NCI-H128 (cell line): ENCODE data around the gene KMT5C.

Experiments used
- DNase-seq: peaks from one replicate; lab custom pipeline; 2025; ENCODE audit not compliant: unreplicated experiment; lab: John Stamatoyannopoulos, UW

The KMT5C gene

DNA sequence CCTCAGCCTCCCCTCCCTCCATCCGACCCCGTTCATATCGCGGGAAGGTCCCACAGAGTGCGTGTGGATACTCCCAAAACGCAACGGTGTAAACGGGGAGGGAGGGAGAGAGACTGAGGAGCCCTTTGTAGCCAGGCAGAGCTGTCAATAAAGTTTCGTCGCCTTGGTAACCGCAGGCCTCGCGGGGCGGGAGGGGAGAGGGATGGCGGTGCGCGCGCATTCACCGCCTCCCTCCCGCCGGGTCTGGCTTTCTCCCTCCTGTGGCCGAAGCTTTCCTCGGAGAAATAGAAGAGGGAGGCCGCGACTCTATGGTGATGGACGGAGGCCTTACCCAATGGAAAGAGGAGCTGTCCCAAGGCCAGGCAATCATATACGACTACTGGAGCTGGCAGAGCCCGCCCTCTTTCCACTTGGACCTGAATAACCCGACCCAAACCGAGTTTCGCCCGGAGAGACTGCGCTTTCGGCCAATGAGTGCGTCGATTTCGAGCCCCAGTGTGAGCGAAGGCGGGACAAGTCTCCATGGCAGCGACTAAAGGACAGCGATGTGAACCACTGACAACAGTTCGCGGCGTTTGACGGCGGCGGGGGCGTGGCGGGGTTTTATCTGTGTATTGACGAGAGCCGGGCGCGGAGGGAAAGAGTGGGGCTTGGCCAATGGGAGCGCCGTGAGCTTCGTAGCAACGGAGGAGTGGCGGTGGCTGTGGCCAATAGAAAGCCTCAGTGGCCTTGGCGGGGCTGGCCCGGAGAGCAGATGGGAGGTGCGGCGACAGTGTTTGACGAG, at the start of gene KMT5C:
KMT5C (plus strand) TSS at position 772 of the 784 bp plus-strand sequence. CDS start 2,061 bp downstream, outside the sequence.
- peak; percentile 100 for DNase-seq

DNA sequence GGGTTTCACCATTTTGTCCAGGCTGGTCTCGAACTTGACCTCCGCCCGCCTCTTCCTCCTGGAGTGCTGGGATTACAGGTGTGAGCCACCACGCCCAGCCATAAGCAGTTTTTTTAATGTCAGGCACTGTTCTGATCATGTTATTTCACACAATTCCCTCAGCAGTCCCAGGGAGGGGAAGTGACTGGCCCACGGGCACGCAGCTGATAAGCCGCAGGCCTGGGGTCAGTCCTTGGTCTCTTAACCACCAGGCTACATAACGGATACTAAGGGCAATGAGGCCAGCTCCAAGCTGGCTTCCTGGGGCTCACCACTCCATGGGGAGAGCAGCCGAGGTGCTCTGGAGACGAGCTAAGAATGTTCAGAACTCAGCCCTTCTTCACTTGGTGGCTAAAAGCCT, 42.4 kb upstream of the KMT5C start:
- DNase-seq: no peak

DNA sequence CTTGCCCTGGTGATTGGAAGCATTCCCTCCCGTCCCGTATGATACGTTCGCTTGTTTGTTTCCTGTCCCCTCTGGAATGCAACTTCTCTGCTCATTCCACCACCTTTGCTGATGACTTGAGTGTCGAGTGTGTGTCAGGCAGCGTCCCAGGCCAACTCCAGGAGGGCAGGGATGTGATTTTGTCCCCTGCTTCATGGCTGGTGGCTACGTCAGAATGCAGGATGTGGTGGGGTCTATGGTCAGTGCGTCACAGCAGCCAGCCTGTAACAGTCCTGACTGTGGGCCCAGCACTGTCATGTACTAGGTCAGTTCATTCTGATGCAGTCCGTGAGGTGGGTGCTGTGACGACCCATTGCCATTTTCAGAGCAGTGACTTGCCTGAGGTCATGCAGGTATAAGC, 39.7 kb upstream of the KMT5C start:
- DNase-seq: no peak

DNA sequence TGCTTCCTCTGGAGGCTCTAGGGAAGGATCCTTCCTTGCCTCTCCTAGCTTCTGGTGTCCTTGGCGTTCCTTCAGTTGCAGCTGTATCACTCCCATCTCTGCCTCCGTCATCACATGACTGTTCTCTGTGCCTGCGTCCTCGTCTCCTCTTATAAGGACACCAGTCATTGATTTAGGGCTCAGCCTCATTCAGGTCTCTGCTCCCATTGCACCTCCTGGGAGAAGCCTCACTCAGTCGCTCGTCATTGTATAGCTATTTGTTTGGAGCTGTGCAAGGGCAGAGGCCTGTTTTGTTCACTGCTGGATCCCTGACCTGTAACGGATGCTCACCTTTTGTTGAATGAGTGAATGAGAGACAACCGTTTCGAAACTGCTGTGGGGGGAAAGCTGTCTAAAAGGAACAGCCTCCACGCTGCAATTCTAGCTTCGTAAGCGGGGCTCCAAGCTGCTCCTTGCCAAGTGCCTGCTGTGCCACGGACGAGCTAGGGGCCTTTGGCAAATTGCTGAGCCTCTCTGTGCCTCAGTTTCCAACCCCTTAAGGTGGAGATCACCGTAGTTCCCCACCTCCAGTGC, 38.7 kb upstream of the KMT5C start:
- no peak for DNase-seq

DNA sequence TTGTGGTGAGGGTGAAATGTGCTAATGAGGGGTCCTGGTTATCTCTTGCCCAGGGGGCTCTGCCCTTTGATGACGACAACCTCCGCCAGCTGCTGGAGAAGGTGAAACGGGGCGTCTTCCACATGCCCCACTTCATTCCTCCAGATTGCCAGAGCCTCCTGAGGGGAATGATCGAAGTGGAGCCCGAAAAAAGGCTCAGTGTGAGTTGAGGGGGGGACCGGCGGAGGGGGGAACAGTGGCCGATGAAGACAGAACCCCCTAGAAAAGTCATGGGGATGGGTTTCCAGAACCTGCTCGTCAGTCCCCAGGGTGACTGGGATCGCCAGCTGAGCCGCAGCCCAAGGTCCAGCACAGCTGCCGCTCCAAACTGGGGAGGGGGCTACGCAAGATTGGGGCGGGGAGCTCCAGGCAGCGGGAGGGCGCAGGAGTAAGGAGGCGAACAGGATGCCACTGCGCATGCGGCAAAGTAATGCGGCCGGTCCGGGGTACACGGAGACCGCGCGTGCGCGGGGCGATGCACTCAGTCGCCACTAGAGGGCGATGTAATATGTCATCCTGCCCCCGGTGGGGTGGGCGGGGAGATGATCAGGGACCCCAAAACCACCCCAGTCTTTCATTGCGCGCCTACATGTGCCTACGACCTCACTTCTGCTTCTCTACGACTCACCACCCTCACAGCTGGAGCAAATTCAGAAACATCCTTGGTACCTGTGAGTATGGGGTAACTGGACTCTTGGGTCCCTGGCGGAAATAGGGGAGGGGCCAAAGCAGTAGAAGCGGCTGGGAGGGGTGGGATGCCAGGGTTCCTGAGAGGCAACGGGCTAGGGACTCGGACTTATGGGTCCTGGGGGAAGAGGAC, 38.0 kb upstream of the KMT5C start:
- peak; percentile 57 for DNase-seq

DNA sequence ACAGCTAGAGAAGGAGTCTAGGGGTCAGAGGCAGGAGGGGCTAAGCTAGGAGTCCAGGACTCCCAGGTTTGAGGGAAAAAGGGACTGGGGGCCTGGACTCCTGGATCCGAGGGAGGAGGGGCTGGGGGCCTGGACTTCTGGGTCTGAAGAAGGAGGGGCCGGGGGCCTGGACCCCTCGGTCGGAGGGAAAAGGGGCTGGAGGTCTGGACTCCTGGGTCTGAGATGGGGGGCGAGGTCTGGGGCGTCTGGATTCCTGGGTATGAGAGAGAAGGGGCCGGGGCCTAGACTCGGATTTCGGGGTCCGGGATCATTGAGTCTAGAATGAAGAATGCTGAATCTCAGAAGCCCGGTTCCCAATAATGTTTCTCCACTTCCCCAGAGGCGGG, 37.4 kb upstream of the KMT5C start:
- DNase-seq: no peak

DNA sequence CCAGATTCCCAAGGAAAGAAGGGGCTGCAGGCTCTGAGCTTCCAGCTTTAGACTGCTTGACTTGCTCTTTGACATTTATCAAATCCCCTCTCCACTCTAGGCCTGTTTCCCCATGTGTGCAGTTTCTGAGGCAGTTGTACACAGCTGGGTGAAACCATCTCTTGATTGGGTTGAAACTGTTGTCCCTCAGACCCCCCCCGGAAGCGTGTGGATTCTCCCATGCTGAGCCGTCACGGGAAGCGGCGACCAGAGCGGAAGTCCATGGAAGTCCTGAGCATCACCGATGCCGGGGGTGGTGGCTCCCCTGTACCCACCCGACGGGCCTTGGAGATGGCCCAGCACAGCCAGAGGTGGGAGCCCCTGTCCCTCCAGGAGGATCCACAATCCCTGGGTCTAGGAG, 36.2 kb upstream of the KMT5C start:
- no peak for DNase-seq

DNA sequence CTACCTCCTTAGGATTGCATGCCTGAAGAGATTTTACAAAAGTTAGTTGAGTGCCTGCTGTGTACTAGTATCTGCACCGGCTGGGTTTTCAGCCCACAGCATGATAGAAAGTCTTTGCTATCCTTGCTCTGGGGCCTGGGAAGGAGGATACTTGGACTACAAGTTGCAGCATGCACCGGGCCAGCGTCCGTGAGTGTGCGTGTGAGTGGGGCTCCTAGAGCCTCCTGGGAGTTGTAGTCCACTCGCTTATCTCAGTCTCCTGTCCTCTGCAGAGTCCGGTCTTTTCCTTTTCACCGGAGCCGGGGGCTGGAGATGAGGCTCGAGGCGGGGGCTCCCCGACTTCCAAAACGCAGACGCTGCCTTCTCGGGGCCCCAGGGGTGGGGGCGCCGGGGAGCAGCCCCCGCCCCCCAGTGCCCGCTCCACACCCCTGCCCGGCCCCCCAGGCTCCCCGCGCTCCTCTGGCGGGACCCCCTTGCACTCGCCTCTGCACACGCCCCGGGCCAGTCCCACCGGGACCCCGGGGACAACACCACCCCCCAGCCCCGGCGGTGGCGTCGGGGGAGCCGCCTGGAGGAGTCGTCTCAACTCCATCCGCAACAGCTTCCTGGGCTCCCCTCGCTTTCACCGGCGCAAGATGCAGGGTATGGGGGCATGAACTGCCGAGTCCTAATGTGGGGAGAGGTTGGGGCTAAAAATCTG, 35.2 kb upstream of the KMT5C start:
- DNase-seq: no peak

DNA sequence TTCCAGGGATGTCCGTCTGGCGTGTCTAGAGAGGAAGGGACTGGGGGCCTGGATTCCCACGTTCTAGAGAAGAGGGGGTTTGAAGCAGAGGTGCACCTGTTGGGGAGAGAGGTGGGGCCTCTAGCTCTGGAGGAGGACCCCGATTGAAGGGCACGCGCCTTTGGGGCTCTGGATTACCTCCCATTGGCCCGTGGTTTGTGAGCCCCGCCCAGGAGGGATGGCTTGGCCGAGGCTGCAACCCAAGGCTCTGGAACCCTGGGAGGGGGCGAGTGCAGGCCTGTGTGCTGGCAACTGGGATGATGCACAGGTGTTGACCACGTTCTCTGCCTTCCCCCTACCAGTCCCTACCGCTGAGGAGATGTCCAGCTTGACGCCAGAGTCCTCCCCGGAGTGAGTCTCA, 34.7 kb upstream of the KMT5C start:
- DNase-seq: no peak

DNA sequence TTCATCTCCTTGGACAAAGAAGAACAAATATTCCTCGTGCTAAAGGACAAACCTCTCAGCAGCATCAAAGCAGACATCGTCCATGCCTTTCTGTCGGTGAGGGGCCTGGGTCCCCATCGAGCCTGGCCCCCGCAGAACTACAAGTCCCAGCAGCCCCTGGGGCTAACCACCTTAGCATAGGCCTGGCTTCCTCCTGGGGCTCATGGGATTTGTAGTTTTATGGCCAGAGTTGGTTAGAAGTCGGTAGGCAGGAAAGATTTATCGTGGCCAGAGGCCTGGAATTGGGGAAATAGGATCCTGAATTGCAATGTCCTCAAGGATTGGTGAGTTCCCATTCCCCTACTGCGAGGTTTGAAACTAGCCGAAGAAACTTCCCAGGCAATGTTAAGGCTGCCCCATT, 34.2 kb upstream of the KMT5C start:
- no peak for DNase-seq

DNA sequence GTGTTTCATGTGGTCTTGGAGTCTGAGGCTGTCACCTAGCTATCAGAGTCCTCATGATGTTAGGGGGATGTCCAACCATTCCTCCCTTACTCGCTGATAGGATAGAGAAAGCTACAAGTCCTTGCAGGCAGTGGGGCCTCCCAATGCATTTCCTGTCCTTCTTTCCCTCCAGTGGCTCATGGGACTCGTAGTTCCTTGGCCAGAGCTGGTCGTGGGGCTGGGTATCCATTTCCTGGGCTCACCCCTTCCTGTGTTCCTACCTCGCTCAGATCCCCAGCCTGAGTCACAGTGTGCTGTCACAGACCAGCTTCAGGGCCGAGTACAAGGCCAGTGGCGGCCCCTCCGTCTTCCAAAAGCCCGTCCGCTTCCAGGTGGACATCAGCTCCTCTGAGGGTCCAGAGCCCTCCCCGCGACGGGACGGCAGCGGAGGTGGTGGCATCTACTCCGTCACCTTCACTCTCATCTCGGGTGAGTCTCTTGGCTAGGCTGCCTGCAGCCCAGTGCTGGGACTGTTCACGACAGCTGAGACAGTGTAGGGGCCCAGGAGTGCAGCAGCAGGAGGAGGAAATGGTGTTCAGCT, 33.6 kb upstream of the KMT5C start:
- DNase-seq: no peak

DNA sequence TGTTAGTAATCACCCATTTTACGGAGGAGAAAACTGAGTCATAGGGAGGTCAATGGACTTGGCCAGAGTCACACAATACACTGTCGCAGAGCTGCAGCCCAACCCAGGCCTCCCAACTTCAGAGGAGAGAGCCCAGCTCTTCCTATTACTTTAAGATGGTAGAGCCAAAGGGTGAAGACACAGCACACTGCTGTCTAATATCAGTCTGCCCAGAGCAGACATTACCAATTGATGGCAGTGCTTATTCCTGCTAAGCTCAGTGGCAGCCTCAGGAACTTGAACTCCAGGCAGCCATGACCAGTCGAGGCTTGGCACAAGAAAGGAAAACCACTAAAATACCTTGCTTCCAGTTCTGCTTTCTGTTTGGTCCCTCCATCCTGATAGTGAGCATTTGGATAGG, 33.0 kb upstream of the KMT5C start:
- no peak for DNase-seq

DNA sequence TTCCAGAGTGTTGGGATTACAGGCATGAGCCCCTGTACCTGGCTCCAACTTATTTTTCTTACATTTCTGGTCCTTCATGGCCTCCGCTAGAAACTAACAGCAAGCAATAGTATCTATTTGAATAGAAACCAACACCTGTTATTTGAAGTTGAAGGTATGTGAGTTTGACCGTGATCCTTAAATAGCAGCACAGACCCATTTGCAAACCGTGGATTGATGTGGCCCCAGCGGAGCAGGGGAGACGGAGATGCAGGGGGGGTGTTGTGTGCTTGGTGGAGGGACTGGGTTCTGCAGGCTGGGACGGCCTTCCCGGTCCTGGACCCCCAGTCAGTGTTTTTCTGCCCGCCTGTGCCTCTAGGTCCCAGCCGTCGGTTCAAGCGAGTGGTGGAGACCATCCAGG, 31.4 kb upstream of the KMT5C start:
- no peak for DNase-seq

DNA sequence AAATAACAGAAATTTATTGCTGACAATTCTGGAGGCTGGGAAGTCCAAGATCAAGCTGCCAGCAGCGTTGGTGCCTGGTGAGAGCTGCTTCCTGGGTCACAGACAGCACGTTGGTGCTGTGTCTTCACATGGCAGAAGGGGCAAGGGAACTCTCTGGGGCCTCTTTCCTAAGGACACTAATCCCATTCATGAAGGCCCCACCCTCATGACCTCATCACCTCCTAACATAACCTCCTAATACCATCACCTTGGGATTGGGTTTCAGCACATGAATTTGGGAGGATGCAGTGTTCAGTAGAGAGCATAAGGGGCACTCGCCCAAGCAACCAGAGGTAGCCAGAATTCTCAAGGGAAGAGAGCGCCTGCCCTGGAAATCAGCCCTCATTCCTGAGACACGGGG, 30.2 kb upstream of the KMT5C start:
- DNase-seq: no peak

DNA sequence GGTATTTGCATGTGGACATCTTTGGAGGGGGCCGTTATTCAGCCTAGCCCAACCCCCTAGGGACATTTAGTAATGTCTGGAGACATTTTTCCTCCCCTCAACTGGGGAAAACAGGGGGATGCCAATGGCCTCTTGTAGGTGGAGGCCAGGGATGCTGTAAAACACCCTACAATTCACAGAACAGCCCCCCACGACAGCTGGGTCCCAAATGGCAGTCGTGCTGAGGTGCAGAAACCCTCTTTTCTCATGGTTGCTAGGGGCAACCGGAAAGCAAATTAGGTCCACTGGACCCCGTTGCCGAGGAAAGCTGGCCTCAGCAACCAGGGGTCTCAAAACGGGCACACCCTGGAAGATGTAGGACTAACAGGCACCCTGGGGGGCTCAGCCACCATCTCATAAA, 29.2 kb upstream of the KMT5C start:
- no peak for DNase-seq

DNA sequence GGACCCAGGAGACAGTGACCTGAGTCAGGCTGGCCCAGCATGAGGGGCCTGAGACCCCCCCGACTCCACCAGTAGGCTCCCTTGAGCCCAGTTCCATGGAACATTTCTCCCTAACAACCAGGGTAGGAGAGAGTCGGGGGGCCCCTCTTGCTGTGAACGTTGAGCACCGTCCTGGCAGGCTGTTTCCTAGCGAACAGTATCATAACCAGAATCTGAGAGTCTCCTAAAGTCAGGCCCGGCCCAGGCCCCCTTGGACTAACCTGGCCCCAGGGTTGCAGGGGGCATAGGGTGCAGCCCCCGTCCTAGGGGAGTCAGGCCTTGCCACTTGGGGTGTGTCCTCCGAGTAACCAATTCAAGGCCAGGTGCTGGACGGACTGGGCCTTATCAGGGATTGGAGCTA, 28.3 kb upstream of the KMT5C start:
- no peak for DNase-seq

DNA sequence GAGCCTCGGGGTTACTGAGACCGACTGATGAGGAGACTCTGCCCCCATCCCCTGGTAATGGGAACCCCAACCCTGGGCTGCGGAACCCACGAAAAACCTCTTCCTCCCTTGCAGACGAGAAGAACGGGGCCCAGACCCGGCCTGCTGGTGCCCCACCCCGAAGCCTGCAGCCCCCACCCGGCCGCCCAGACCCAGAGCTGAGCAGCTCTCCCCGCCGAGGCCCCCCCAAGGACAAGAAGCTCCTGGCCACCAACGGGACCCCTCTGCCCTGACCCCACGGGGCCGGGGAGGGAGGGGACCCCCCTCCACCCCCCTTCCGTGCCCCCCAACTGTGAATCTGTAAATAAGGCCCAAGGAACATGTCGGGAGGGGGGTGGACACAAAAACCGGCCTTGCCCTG, 27.9 kb upstream of the KMT5C start:
- DNase-seq: no peak

DNA sequence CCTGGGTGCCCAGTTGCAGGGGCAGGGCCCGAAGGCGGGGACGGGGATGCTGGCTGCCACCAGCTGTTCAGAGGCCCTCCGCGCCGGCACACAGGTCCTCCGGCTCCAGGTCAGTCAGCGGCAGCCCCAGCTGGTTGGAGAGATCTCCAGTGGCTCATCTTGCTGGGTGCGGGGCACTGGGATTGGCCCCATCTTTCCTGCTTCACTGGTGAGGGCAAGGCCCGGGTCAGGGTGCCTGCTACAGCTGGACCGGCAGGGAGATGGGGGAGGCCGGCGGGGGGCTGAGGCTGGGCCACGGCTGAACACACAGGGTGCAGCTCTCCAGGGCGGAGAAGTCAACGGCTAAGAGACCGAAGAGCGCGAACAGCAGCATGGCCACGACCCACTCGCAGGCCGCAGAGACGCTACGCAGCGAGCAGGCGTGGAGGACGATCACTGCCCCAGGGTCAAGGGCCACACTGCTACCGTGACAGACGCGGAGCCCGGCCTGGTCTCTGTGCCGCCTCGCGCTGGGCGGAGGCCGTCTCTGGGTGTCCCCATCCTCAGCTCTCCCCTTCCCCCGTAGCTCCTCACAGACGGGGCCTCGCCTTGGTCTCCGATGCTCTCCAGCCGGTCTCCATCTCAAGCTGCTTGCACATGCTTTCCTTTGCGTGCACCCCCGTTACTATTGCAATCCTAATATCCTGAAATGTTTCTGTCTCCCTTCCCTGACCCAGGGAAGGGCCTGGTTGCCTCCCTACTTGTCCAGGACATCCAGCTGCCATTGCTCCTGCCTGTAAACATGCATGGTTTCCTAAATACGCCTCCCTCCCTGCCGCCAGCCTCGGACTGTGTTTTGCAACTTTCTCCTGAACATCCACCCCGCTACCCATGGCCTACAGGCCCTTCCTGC, 26.8 kb upstream of the KMT5C start:
- no peak for DNase-seq

DNA sequence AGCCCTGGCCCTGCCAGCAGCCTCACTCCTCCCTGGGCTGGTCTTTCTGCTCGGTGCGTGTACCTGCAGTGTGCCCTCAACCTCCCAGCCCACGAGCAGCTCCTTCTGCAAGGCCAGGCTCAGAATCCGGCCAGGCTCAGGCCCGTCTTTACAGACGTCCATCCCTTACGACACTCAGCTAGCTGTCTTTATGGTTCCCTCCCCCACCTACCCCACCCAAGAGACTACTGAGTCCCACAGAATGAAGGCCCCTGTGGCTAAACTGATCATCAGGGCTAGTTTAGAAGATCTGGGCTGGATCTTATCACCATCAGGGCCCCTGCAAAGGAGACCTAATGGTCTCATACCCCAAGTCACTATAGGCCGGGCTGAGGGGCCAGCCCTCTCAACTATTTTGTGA, 25.3 kb upstream of the KMT5C start:
- DNase-seq: no peak

DNA sequence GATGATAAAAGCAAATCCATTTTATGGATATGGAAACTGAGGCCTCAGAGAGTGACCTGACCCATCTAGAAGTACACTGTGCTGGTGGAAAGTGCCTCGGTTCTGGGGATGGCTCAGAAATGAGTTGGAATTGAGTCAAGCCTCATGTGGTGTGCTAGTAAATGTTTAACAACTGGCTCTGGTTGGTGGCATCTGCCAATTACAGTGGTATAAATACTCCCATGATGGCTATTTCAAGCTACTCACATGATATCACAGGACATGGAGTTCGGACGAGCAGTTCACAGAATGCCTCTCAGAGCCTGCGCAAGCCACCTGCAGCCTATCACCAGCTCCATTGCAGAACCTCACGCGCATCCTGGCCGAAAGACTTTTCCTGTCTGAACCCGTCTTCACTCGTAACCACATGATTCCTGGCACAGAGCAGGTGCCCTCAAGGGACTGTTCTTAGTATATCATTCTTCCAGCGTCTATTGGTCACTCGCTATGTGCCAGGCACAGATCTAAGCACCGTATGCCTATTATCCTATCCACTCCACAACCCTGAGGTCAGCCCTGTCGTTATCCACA, 23.6 kb upstream of the KMT5C start:
- DNase-seq: no peak
